SK-N-SH (cell line): ENCODE data around the gene SPTBN1. TPM values are rescaled to one million over a fixed set of nuclear protein-coding genes. Genes with fewer than 3 reads are reported as not detected.

Source experiments
- CTCF ChIA-PET: fragments of 300-600, 350-600 bp; formaldehyde crosslinking; extraction: SDS; loops from one replicate; lab custom pipeline; 2021; lab: Yijun Ruan, JAX
- POLR2A ChIA-PET: fragments of 350-600 bp; sonication (Branson Sonifier 250); formaldehyde crosslinking; extraction: SDS; loops from one replicate; lab custom pipeline; 2020; ENCODE audit warnings: antibody characterized with exemption, inconsistent platforms; lab: Yijun Ruan, JAX
- DNase-seq: peaks from one replicate; pipeline ENCODE4 v3.0.0; 2012
- H2AFZ ChIP-seq: fragments of 200-600 bp; sonication (generic); 2 replicates; pipeline ENCODE4 v1.8.1; 2016; ENCODE audit warnings: antibody characterized with exemption, mild to moderate bottlenecking, low read depth
- H3F3A ChIP-seq: fragments of 200-600 bp; sonication (generic); replicated peaks from 2 replicates; pipeline ENCODE3; 2016; ENCODE audit warnings: antibody characterized with exemption, mild to moderate bottlenecking; ENCODE audit not compliant: insufficient read depth
- H3K27ac ChIP-seq, 2 experiments: fragments of 200-500 bp in 1 of 2; fragments of 200-600 bp in 1 of 2; sonication (Bioruptor generic) in 1 of 2; sonication (generic), shearing (Covaris generic) in 1 of 2; 2 replicates each; pipeline versions ENCODE4 v1.5.1 to v1.6.1; 2014 to 2016; ENCODE audit warnings: low read depth in 2 of 2, inconsistent platforms in 1 of 2, low read length in 1 of 2, mild to moderate bottlenecking in 1 of 2, mixed read lengths in 1 of 2
- H3K27me3 ChIP-seq: fragments of 200-600 bp; sonication (generic), shearing (Covaris generic); 2 replicates; pipeline ENCODE4 v1.6.1; 2016; ENCODE audit warnings: mixed run types; ENCODE audit not compliant: insufficient read depth
- H3K36me3 ChIP-seq, 2 experiments: fragments of 200-500 bp in 1 of 2; fragments of 200-600 bp in 1 of 2; sonication (Bioruptor generic) in 1 of 2; sonication (generic) in 1 of 2; replicated peaks in 1 of 2; 2 replicates each; pipeline versions ENCODE3 to v1.5.1; 2014 to 2016; ENCODE audit warnings: low read length in 1 of 2, mild to moderate bottlenecking in 1 of 2; ENCODE audit not compliant: insufficient read depth in 2 of 2, control insufficient read depth in 1 of 2
- H3K4me1 ChIP-seq, 2 experiments: fragments of 200-500 bp in 1 of 2; fragments of 200-600 bp in 1 of 2; sonication (Bioruptor generic) in 1 of 2; sonication (generic), shearing (Covaris generic) in 1 of 2; 2 replicates each; pipeline versions ENCODE4 v1.5.1 to v1.6.1; 2014 to 2016; ENCODE audit warnings: low read depth in 1 of 2, low read length in 1 of 2, mixed run types in 1 of 2; ENCODE audit not compliant: insufficient read depth in 2 of 2, control insufficient read depth in 1 of 2
- H3K4me2 ChIP-seq: fragments of 200-600 bp; sonication (generic), shearing (Covaris generic); 2 replicates; pipeline ENCODE4 v1.6.1; 2017; ENCODE audit warnings: mixed run types
- H3K4me3 ChIP-seq, 2 experiments: fragments of 200-500 bp in 1 of 2; fragments of 200-600 bp in 1 of 2; sonication (Bioruptor generic) in 1 of 2; sonication (generic), shearing (Covaris generic) in 1 of 2; 2 replicates each; pipeline versions ENCODE4 v1.5.1 to v1.8.1; 2014 to 2016; ENCODE audit warnings: low read depth in 2 of 2, inconsistent platforms in 1 of 2, low read length in 1 of 2, mild to moderate bottlenecking in 1 of 2, mixed read lengths in 1 of 2, moderate library complexity in 1 of 2
- H3K79me2 ChIP-seq: fragments of 200-600 bp; sonication (generic); 2 replicates; pipeline ENCODE4 v1.8.1; 2017; ENCODE audit warnings: mild to moderate bottlenecking; ENCODE audit not compliant: insufficient read depth
- H3K9ac ChIP-seq: fragments of 200-600 bp; sonication (generic); 2 replicates; pipeline ENCODE4 v1.6.1; 2017; ENCODE audit warnings: mixed run types
- H3K9me2 ChIP-seq: fragments of 200-600 bp; sonication (generic); 2 replicates; pipeline ENCODE4 v1.6.1; 2017; ENCODE audit warnings: mixed run types
- H3K9me3 ChIP-seq: fragments of 200-600 bp; sonication (generic); 2 replicates; pipeline ENCODE4 v1.6.1; 2017; ENCODE audit warnings: mixed run types, mild to moderate bottlenecking, moderate library complexity
- H4K20me1 ChIP-seq: fragments of 200-600 bp; sonication (generic); 2 replicates; pipeline ENCODE4 v1.6.1; 2017; ENCODE audit warnings: mild to moderate bottlenecking, mixed run types; ENCODE audit not compliant: insufficient read depth
- ELF1 ChIP-seq: IDR thresholded peaks from 2 replicates; pipeline ENCODE4 v1.4.0; 2012
- EP300 ChIP-seq, 2 experiments: IDR thresholded peaks; 2 replicates each; pipeline versions ENCODE4 v1.4.0 to v1.6.1; 2012; ENCODE audit warnings: borderline replicate concordance in 1 of 2, low read depth in 1 of 2, low read length in 1 of 2
- EZH2phosphoT487 ChIP-seq: fragments of 200-600 bp; sonication (generic); IDR thresholded peaks from 2 replicates; pipeline ENCODE4 v1.6.1; 2017; ENCODE audit warnings: low read depth, mixed run types, mild to moderate bottlenecking, antibody characterized with exemption, moderate library complexity, borderline replicate concordance
- FOSL2 ChIP-seq: IDR thresholded peaks from 2 replicates; pipeline ENCODE4 v1.4.0; 2012; ENCODE audit warnings: low read depth, mild to moderate bottlenecking, moderate library complexity, borderline replicate concordance
- FOXM1 ChIP-seq: IDR thresholded peaks from 2 replicates; pipeline ENCODE4 v1.4.0; 2012; ENCODE audit warnings: low read depth, mild to moderate bottlenecking
- IRF3 ChIP-seq: fragments of 150-350 bp; IDR thresholded peaks from 2 replicates; pipeline ENCODE4 v1.6.1; 2016; ENCODE audit warnings: mild to moderate bottlenecking, low read depth, low read length
- MAX ChIP-seq: IDR thresholded peaks from 2 replicates; pipeline ENCODE4 v1.4.0; 2012; ENCODE audit warnings: low read depth
- MEF2A ChIP-seq: IDR thresholded peaks from 2 replicates; pipeline ENCODE4 v1.4.0; 2012; ENCODE audit warnings: low read depth, borderline replicate concordance
- NRF1 ChIP-seq: IDR thresholded peaks from 2 replicates; pipeline ENCODE4 v1.6.1; 2012; ENCODE audit warnings: low read depth, mild to moderate bottlenecking, low read length
- POLR2AphosphoS5 ChIP-seq: IDR thresholded peaks from 2 replicates; pipeline ENCODE4 v1.6.1; 2012; ENCODE audit warnings: low read depth, low read length
- RCOR1 ChIP-seq: fragments of 150-350 bp; IDR thresholded peaks from 2 replicates; pipeline ENCODE4 v1.6.1; 2017; ENCODE audit warnings: antibody characterized with exemption, low read length
- RFX5 ChIP-seq: IDR thresholded peaks from 2 replicates; pipeline ENCODE4 v1.6.1; 2012; ENCODE audit warnings: mild to moderate bottlenecking, improper control_type of control experiment, low read length
- RXRA ChIP-seq: IDR thresholded peaks from 2 replicates; pipeline ENCODE4 v1.4.0; 2012; ENCODE audit warnings: low read depth, mild to moderate bottlenecking, borderline replicate concordance
- SMC3 ChIP-seq: IDR thresholded peaks from 2 replicates; pipeline ENCODE4 v1.6.1; 2012; ENCODE audit warnings: low read depth, low read length, improper control_type of control experiment
- TAF1 ChIP-seq: IDR thresholded peaks from 2 replicates; pipeline ENCODE4 v1.6.1; 2012; ENCODE audit warnings: low read depth, mild to moderate bottlenecking, low read length, moderate library complexity, borderline replicate concordance
- USF2 ChIP-seq: fragments of 150-350 bp; IDR thresholded peaks from 2 replicates; pipeline ENCODE4 v1.6.1; 2017; ENCODE audit warnings: antibody characterized with exemption, low read length, low read depth, borderline replicate concordance
- YY1 ChIP-seq: IDR thresholded peaks from 2 replicates; pipeline ENCODE4 v1.4.0; 2012; ENCODE audit warnings: low read depth, mild to moderate bottlenecking
- WGBS: methylation state at CpG from one replicate; pipeline ENCODE4 v1.1.6; 2017; ENCODE audit warnings: low lambda C conversion rate; 5-methylcytosine and 5-hydroxymethylcytosine counted together
- polyA plus RNA-seq, 3 experiments: library from polyadenylated mRNA; depleted of rRNA; stranded (reverse); fragments of >200 nt; gene quantifications; 2 replicates each; pipeline ENCODE4 v1.2.3, GENCODE V29; 2012

Gene SPTBN1
- polyA plus RNA-seq, 1 of the 3 experiments (the other 2 are of a cell fraction): 29.1 TPM

- no peak for TF ChIP-seq MAX
Measured at GRCh38 chr2:54629390-54629789, 173.3 kb downstream of the SPTBN1 start (continued).

- peaks cover 16% of the 10 kb centered on the region for H3F3A ChIP-seq
- H4K20me1 ChIP-seq: no peaks in the 10 kb centered on the region
- no peaks in the 10 kb centered on the region for H3K9me3 ChIP-seq
- WGBS: 67% methylated on average over 7 of the region's 11 CpGs
- H3K9ac ChIP-seq: no peak overlapping the region
- peak overlapping the region in 1 of 2 experiments; percentile 10; a peak in 1 of 4 replicates for H3K27ac ChIP-seq
- H3K4me2 ChIP-seq: no peak overlapping the region
- no peak for DNase-seq
- H3K9me2 ChIP-seq: no peaks in the 10 kb centered on the region
- H3K4me3 ChIP-seq: no peak overlapping the region
- no peak overlapping the region for H2AFZ ChIP-seq
- peaks cover 14 to 23% of the 10 kb centered on the region in 2 experiments for H3K4me1 ChIP-seq
- no peaks in the 10 kb centered on the region for H3K27me3 ChIP-seq
- TF ChIP-seq RXRA: 0 out of 2 replicates have a peak, but pooled peaks have one; percentile 41
- no peak for TF ChIP-seq EZH2phosphoT487
- no peak for TF ChIP-seq MEF2A
- TF ChIP-seq POLR2AphosphoS5: no peak
- peak; percentile 4; the same call in 1 of the 2 replicates for TF ChIP-seq FOSL2
- H3K36me3 ChIP-seq: peaks cover 58 to 82% of the 10 kb centered on the region in 2 experiments
- ChIA-PET CTCF (interaction anchor here (0.9 to 1.2 kb wide), 3 partner anchors 10 to 523 kb away, joined by 3 read pairs; no protein-coding TSS in a partner anchor), POLR2A (no interaction called here)
- peaks cover 39% of the 10 kb centered on the region for H3K79me2 ChIP-seq
Measured at GRCh38 chr2:54629914-54630857, 174.1 kb downstream of the SPTBN1 start.

- H4K20me1 ChIP-seq: no peaks in the 10 kb centered on the region
- H2AFZ ChIP-seq: no peak overlapping the region
- CTCF ChIA-PET: interaction anchor here (1.1 to 1.2 kb wide), 2 partner anchors 11 to 524 kb away, joined by 3 read pairs; no protein-coding TSS in a partner anchor
- H3K9ac ChIP-seq: no peak overlapping the region
- no peaks in the 10 kb centered on the region for H3K9me3 ChIP-seq
- H3K79me2 ChIP-seq: peaks cover 39% of the 10 kb centered on the region
- POLR2A ChIA-PET: no interaction called here
- no peak for TF ChIP-seq RCOR1
- no peak for TF ChIP-seq FOXM1
- TF ChIP-seq YY1: no peak
- TF ChIP-seq ELF1: no peak
- TF ChIP-seq USF2: no peak
- no peak for TF ChIP-seq RFX5
- no peak for TF ChIP-seq EZH2phosphoT487
- no peak for TF ChIP-seq TAF1
- no peak for TF ChIP-seq EP300 (IDR thresholded peaks at IDR 0.05; ENCODE audit: borderline replicate concordance in 1 of 2, low read depth in 1 of 2, low read length in 1 of 2)
- no peak for TF ChIP-seq SMC3
- TF ChIP-seq POLR2AphosphoS5: no peak
- TF ChIP-seq IRF3: no peak
- no peak for TF ChIP-seq NRF1
- H3K27ac ChIP-seq: peak overlapping the region in 1 of 2 experiments; percentile 10; a peak in 1 of 4 replicates
- no peak overlapping the region for H3K4me3 ChIP-seq
- H3K36me3 ChIP-seq: peaks cover 56 to 77% of the 10 kb centered on the region in 2 experiments
- no peaks in the 10 kb centered on the region for H3K27me3 ChIP-seq
- no peak for DNase-seq
- WGBS: 94% methylated on average over 30 of the region's 30 CpGs
- peaks cover 16 to 30% of the 10 kb centered on the region in 2 experiments for H3K4me1 ChIP-seq
- H3F3A ChIP-seq: peaks cover 24% of the 10 kb centered on the region
- H3K9me2 ChIP-seq: no peaks in the 10 kb centered on the region
- H3K4me2 ChIP-seq: no peak overlapping the region
Measured at GRCh38 chr2:54630858-54631497, 174.9 kb downstream of the SPTBN1 start.
